ENCODE data around the gene RELL2. TPM values are rescaled to one million over a fixed set of nuclear protein-coding genes. Genes with fewer than 3 reads are reported as not detected.

RELL2 gene
- polyA plus RNA-seq, 1 experiment: 3.0 TPM

GRCh38 chr5:141637767-141638419, 1.1 kb downstream of the RELL2 start:
- no peak for DNase-seq (ENCODE audit: low read depth, low spot score)
- H3K9me3 ChIP-seq (ENCODE audit: control insufficient read depth, insufficient read depth, low read length): no peaks in the 10 kb centered on the region; the same call in 1 of the 2 replicates
- peak; percentile 36 for TF ChIP-seq CTCF (IDR thresholded peaks at IDR 0.05; ENCODE audit: low read depth, low read length)
- CTCF ChIA-PET: interaction anchor here (1.4 to 11.5 kb wide), 5 partner anchors 18 to 323 kb away, joined by 4 to 175 read pairs (median 6); partner anchors contain the start of gene DIAPH1
- no peaks in the 10 kb centered on the region for H3K27me3 ChIP-seq (ENCODE audit: control insufficient read depth, insufficient read depth, low read length)
- no peak overlapping the region for H3K27ac ChIP-seq (ENCODE audit: low read depth, low read length)
- H3K4me3 ChIP-seq (ENCODE audit: low read depth, low read length): peak overlapping the region; percentile 77
- POLR2A ChIA-PET: interaction anchor here (1.4 to 3.1 kb wide), 4 partner anchors 14 to 29 kb away, joined by 3 to 28 read pairs (median 13); partner anchors contain the start of genes DIAPH1 and FCHSD1

- CTCF ChIA-PET: interaction anchor here (3.9 to 11.5 kb wide), 2 partner anchors 19 to 46 kb away, joined by 31 to 175 read pairs; partner anchors contain the start of gene DIAPH1
- H3K4me3 ChIP-seq (ENCODE audit: low read depth, low read length): no peak overlapping the region
- POLR2A ChIA-PET: no interaction called here
- H3K27me3 ChIP-seq (ENCODE audit: control insufficient read depth, insufficient read depth, low read length): no peaks in the 10 kb centered on the region
- no peak for DNase-seq (ENCODE audit: low read depth, low spot score)
- H3K9me3 ChIP-seq (ENCODE audit: control insufficient read depth, insufficient read depth, low read length): no peaks in the 10 kb centered on the region; the same call in 1 of the 2 replicates
- TF ChIP-seq CTCF (IDR thresholded peaks at IDR 0.05; ENCODE audit: low read depth, low read length): no peak
- no peak overlapping the region for H3K27ac ChIP-seq (ENCODE audit: low read depth, low read length)
Observed at GRCh38 chr5:141638771-141639170, 2.0 kb downstream of the RELL2 start.

- H3K9me3 ChIP-seq (ENCODE audit: control insufficient read depth, insufficient read depth, low read length): no peaks in the 10 kb centered on the region; the same call in 1 of the 2 replicates
- H3K27ac ChIP-seq (ENCODE audit: low read depth, low read length): no peak overlapping the region
- no peak for DNase-seq (ENCODE audit: low read depth, low spot score)
- no peak overlapping the region for H3K4me3 ChIP-seq (ENCODE audit: low read depth, low read length)
- no peak for TF ChIP-seq CTCF (IDR thresholded peaks at IDR 0.05; ENCODE audit: low read depth, low read length)
- ChIA-PET CTCF (interaction anchor here (1.6 to 11.5 kb wide), 3 partner anchors 19 to 47 kb away, joined by 4 to 175 read pairs (median 31); partner anchors contain the start of gene DIAPH1), POLR2A (no interaction called here)
- H3K27me3 ChIP-seq (ENCODE audit: control insufficient read depth, insufficient read depth, low read length): no peaks in the 10 kb centered on the region
Observed at GRCh38 chr5:141639357-141640050, 2.7 kb downstream of the RELL2 start.

GRCh38 chr5:141640051-141640415, 3.2 kb downstream of the RELL2 start:
- ChIA-PET POLR2A (no interaction called here), CTCF (interaction anchor here (1.6 kb wide), 1 partner anchor 48 kb away, joined by 4 read pairs; no protein-coding TSS in a partner anchor)
- DNase-seq (ENCODE audit: low read depth, low spot score): no peak
- no peak overlapping the region for H3K4me3 ChIP-seq (ENCODE audit: low read depth, low read length)
- no peak overlapping the region for H3K27ac ChIP-seq (ENCODE audit: low read depth, low read length)
- TF ChIP-seq CTCF (IDR thresholded peaks at IDR 0.05; ENCODE audit: low read depth, low read length): no peak
- no peaks in the 10 kb centered on the region for H3K27me3 ChIP-seq (ENCODE audit: control insufficient read depth, insufficient read depth, low read length)
- H3K9me3 ChIP-seq (ENCODE audit: control insufficient read depth, insufficient read depth, low read length): no peaks in the 10 kb centered on the region; the same call in 1 of the 2 replicates

- CTCF ChIA-PET: interaction anchor here (1.2 to 1.6 kb wide), 2 partner anchors 49 to 51 kb away, joined by 3 to 4 read pairs; no protein-coding TSS in a partner anchor
- POLR2A ChIA-PET: no interaction called here
- no peak overlapping the region for H3K4me3 ChIP-seq (ENCODE audit: low read depth, low read length)
- H3K27me3 ChIP-seq (ENCODE audit: control insufficient read depth, insufficient read depth, low read length): no peaks in the 10 kb centered on the region
- no peak overlapping the region for H3K27ac ChIP-seq (ENCODE audit: low read depth, low read length)
- TF ChIP-seq CTCF (IDR thresholded peaks at IDR 0.05; ENCODE audit: low read depth, low read length): no peak
- DNase-seq (ENCODE audit: low read depth, low spot score): no peak
- no peaks in the 10 kb centered on the region; the same call in 1 of the 2 replicates for H3K9me3 ChIP-seq (ENCODE audit: control insufficient read depth, insufficient read depth, low read length)
Observed at GRCh38 chr5:141640698-141641097, 3.9 kb downstream of the RELL2 start.
